Immature natural killer cell (primary cell): ENCODE data around the gene C16orf87. TPM values are rescaled to one million over a fixed set of nuclear protein-coding genes. Genes with fewer than 3 reads are reported as not detected.

Experiments
- DNase-seq, 3 donors: peaks; one replicate each; pipeline ENCODE4 v3.0.0; 2022; ENCODE audit warnings: mixed read lengths in 1 of 3
- H3K27ac Mint-ChIP-seq, 6 donors: one replicate each; pipeline ENCODE4 v1.8.0; 2020; ENCODE audit warnings: mixed read lengths in 6 of 6, mild to moderate bottlenecking in 5 of 6, inconsistent platforms in 4 of 6, moderate library complexity in 3 of 6
- H3K27me3 Mint-ChIP-seq, 3 donors: one replicate each; pipeline ENCODE4 v1.8.0; 2020 to 2021; ENCODE audit warnings: low read depth in 3 of 3, mild to moderate bottlenecking in 3 of 3, mixed read lengths in 3 of 3, moderate library complexity in 3 of 3, inconsistent platforms in 1 of 3
- H3K36me3 Mint-ChIP-seq, 3 donors: one replicate each; pipeline ENCODE4 v1.8.0; 2020; ENCODE audit warnings: mixed read lengths in 3 of 3, inconsistent platforms in 2 of 3, mild to moderate bottlenecking in 2 of 3
- H3K4me1 Mint-ChIP-seq, 2 donors: one replicate each; pipeline ENCODE4 v1.8.0; 2020; ENCODE audit warnings: inconsistent platforms in 2 of 2, mild to moderate bottlenecking in 2 of 2, mixed read lengths in 2 of 2, moderate library complexity in 1 of 2
- H3K4me3 Mint-ChIP-seq, 5 donors: one replicate each; pipeline ENCODE4 v1.8.0; 2020; ENCODE audit warnings: mild to moderate bottlenecking in 5 of 5, mixed read lengths in 5 of 5, inconsistent platforms in 3 of 5, moderate library complexity in 3 of 5
- H3K9me3 Mint-ChIP-seq, 6 donors: one replicate each; pipeline ENCODE4 v1.8.0; 2020; ENCODE audit warnings: mild to moderate bottlenecking in 6 of 6, mixed read lengths in 6 of 6, inconsistent platforms in 4 of 6, moderate library complexity in 3 of 6
- polyA plus RNA-seq, 3 donors: library from polyadenylated mRNA; unstranded; fragments of 300-500 nt; fragmentation: Illumina TruSeq; gene quantifications; one replicate each; pipeline ENCODE4 v1.2.3, GENCODE V29; 2021

The C16orf87 gene
- polyA plus RNA-seq, 3 donors from 2014 or later = 8.0 to 14.0 (median 11.6) TPM

GRCh38 chr16:46832757-46833459 is 1.9 kb upstream of the C16orf87 start:
- H3K36me3 Mint-ChIP-seq = no peaks in the 10 kb centered on the region
- peak overlapping the region in 2 of 5 donors; percentile 4 to 38 for H3K4me3 Mint-ChIP-seq
- H3K9me3 Mint-ChIP-seq = no peaks in the 10 kb centered on the region
- H3K27me3 Mint-ChIP-seq = peaks cover 8 to 15% (median 13%) of the 10 kb centered on the region in 3 donors
- no peak overlapping the region for H3K27ac Mint-ChIP-seq
- H3K4me1 Mint-ChIP-seq = peaks cover 18 to 24% of the 10 kb centered on the region in 2 donors
- no peak for DNase-seq

- peaks cover 18 to 30% of the 10 kb centered on the region in 2 donors for H3K4me1 Mint-ChIP-seq
Measured at GRCh38 chr16:46830417-46830901, 521 bp downstream of the C16orf87 start.

DNA sequence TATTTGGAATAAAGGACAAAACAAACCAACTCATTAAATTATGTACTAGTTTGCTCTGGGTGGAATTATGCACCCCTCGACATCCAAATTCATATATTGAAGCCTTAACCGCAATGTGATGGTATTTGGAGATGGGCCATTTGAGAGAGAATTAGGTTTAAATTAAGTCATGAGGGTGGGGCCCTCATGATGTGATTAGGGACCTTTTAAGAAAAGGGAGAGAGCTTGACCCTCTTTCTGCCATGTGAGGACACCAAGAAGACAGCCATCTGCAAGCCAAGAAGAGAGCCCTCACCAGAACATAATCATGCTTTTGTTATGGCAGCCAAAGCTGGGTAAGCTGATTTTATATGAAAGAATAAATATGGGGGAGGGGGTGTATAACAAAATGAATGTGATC is 2.0 kb downstream of the C16orf87 start:
- Mint-ChIP-seq H3K27me3 (peaks cover 8 to 16% (median 15%) of the 10 kb centered on the region in 3 donors), H3K4me1 (peaks cover 20 to 30% of the 10 kb centered on the region in 2 donors), H3K27ac (peak overlapping the region in 3 of 6 donors; percentile 45 to 56 (median 49)), H3K4me3 (peak overlapping the region; percentile 62 to 78 (median 70)), H3K9me3 (no peaks in the 10 kb centered on the region), H3K36me3 (peaks cover 0 to 4% (median 0%) of the 10 kb centered on the region in 3 donors)
- no peak for DNase-seq

More at GRCh38 chr16:46830417-46830901, 521 bp downstream of the C16orf87 start:
- peak overlapping the region; percentile 91 to 99 (median 98) for H3K4me3 Mint-ChIP-seq
- DNase-seq = no peak
- H3K27ac Mint-ChIP-seq = peak overlapping the region; percentile 92 to 98 (median 96)
- no peaks in the 10 kb centered on the region for H3K9me3 Mint-ChIP-seq
- H3K27me3 Mint-ChIP-seq = peaks cover 8 to 15% (median 13%) of the 10 kb centered on the region in 3 donors
- no peaks in the 10 kb centered on the region for H3K36me3 Mint-ChIP-seq

DNA sequence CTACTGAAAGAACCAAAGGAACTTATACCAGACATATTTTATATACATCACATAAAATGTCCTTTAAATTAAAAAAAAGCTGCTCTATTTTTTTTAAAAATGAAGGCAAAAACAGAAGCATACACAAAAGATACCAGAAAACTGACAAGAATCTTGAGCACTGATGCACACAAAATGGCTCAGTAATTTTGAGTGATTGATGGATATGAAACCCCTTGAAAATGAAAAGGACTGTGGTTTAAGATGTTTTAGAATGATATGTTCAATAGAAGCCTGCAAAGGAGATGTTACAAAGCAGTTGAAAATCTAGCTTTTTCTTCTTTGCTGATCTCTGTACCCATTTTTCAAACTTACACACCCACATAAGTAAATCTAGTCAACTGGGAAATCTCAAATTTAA is 2.7 kb downstream of the C16orf87 start:
- Mint-ChIP-seq H3K4me1 (peaks cover 20 to 30% of the 10 kb centered on the region in 2 donors), H3K9me3 (no peaks in the 10 kb centered on the region), H3K27me3 (peaks cover 8 to 16% (median 15%) of the 10 kb centered on the region in 3 donors), H3K36me3 (peaks cover 0 to 5% (median 4%) of the 10 kb centered on the region in 3 donors), H3K4me3 (no peak overlapping the region), H3K27ac (no peak overlapping the region)
- DNase-seq = no peak

GRCh38 chr16:46826631-46827030 is 4.3 kb downstream of the C16orf87 start:
- peaks cover 20 to 29% of the 10 kb centered on the region in 2 donors for H3K4me1 Mint-ChIP-seq
- H3K4me3 Mint-ChIP-seq = no peak overlapping the region
- DNase-seq = no peak
- H3K27me3 Mint-ChIP-seq = peaks cover 8 to 16% (median 13%) of the 10 kb centered on the region in 3 donors
- peaks cover 0 to 5% (median 4%) of the 10 kb centered on the region in 3 donors for H3K36me3 Mint-ChIP-seq
- H3K9me3 Mint-ChIP-seq = no peaks in the 10 kb centered on the region
- H3K27ac Mint-ChIP-seq = no peak overlapping the region

- Mint-ChIP-seq H3K36me3 (peaks cover 0 to 5% (median 4%) of the 10 kb centered on the region in 3 donors), H3K4me3 (no peak overlapping the region), H3K27ac (no peak overlapping the region), H3K27me3 (peaks cover 0 to 3% (median 0%) of the 10 kb centered on the region in 3 donors), H3K4me1 (peaks cover 3 to 5% of the 10 kb centered on the region in 2 donors), H3K9me3 (no peaks in the 10 kb centered on the region)
- no peak for DNase-seq
Measured at GRCh38 chr16:46822270-46822669, 8.7 kb downstream of the C16orf87 start.

DNA sequence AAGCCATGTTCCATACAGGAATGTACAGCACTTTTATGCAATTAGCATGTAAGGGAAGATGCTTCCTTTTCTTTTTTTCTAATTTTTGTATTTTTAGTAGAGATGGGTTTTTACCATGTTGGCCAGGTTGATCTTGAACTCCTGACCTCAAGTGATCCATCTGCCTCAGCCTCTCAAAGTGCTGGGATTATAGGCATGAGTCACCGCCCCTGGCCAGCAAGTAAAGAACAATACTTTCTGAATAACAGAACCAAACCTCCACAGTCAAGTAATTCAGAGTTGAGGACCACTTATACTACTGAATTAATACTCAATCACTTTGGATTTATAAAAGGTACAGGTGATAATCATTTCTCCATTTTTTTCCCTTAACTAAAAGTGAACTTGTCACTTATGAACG is 13.0 kb downstream of the C16orf87 start:
- H3K27ac Mint-ChIP-seq = no peak overlapping the region

DNA sequence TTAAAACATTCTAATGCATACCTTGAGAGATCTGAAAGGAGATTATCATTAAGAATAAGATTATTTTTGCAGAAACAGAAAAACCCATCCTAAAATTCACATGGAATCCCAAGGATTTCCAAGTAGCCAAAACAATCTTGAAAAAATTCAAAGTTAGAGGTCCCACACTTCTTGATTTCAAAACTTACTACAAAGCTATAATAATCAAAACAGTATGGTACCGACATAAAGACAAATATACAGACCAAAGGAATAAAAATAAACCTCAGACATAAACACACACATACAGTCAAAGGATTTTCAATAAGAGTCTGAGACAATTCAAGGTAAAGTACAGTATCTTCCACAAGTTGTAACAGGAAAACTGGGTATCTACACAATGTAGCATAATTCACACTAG is 16.2 kb downstream of the C16orf87 start:
- peaks cover 0 to 1% (median 0%) of the 10 kb centered on the region in 3 donors for H3K27me3 Mint-ChIP-seq
- H3K27ac Mint-ChIP-seq = peak overlapping the region in 2 of 6 donors; percentile 9 to 21
- H3K4me3 Mint-ChIP-seq = peak overlapping the region in 4 of 5 donors; percentile 50 to 80 (median 65)
- H3K9me3 Mint-ChIP-seq = peaks cover 0 to 2% (median 0%) of the 10 kb centered on the region in 6 donors
- DNase-seq = no peak
- H3K36me3 Mint-ChIP-seq = peaks cover 0 to 5% (median 0%) of the 10 kb centered on the region in 3 donors
- peaks cover 30 to 43% of the 10 kb centered on the region in 2 donors for H3K4me1 Mint-ChIP-seq

More for the DNA sequence above, 13.0 kb downstream of the C16orf87 start:
- peaks cover 0 to 2% (median 0%) of the 10 kb centered on the region in 6 donors for H3K9me3 Mint-ChIP-seq
- H3K27me3 Mint-ChIP-seq = no peaks in the 10 kb centered on the region
- no peak for DNase-seq
- H3K4me3 Mint-ChIP-seq = no peak overlapping the region
- peaks cover 23 to 33% of the 10 kb centered on the region in 2 donors for H3K4me1 Mint-ChIP-seq
- peaks cover 0 to 5% (median 0%) of the 10 kb centered on the region in 3 donors for H3K36me3 Mint-ChIP-seq

DNA sequence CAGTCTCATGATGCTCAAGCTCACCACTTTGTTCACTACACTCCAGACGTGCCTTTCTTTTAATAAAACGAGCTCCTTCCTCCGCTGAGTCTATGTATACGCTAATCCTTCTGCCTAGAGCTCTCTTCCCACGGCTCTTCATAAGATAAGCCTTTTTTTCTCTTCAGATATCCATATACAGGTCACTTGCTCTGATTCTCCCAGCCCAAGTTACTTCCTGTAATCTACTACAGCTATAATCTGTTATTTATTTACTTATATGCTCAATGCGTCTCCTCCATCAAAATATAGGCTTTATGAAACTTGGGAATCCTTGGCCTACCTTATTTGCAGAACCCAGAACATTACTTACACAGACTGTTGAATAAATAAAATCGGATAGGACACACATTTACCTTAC is 17.4 kb downstream of the C16orf87 start:
- peaks cover 0 to 1% (median 0%) of the 10 kb centered on the region in 3 donors for H3K27me3 Mint-ChIP-seq
- H3K9me3 Mint-ChIP-seq = peaks cover 0 to 2% (median 0%) of the 10 kb centered on the region in 6 donors
- DNase-seq = no peak
- peaks cover 0 to 5% (median 0%) of the 10 kb centered on the region in 3 donors for H3K36me3 Mint-ChIP-seq
- H3K4me3 Mint-ChIP-seq = no peak overlapping the region
- peaks cover 30 to 43% of the 10 kb centered on the region in 2 donors for H3K4me1 Mint-ChIP-seq
- no peak overlapping the region for H3K27ac Mint-ChIP-seq

DNA sequence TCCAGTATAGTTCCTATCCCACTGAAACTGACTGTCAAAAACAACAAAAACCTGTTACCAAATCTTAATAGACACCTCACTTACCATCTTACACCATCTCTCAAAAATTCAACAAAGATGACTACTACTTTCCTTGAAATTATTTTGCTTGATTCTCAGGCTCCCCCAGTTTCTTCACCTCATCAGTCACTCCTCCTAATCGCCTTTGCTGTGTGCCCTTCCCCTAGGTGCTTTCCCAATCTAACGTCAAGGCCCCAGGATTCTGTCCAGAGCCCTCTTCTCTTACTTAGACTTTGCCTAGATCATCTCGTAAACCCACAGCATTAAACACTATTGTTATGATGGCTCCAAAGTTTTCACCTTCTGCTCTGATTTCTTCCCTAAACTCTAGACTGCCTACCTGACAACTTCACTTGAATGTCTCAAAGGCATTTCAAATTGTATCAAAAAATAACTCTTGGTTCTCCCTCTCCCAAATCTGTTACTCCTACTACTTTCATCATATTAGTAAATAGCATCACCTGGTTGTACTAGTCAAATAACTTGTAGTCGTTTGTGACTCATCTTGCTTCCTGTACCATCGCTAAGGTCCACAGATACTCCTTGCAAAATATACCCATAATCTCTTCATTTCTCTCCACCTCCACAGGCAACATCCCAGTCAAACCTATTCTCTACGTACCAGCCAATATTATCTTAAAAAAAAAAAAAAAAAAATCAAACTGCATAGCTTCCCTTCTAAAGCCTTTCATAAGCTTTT is 18.0 kb downstream of the C16orf87 start:
- H3K4me3 Mint-ChIP-seq = no peak overlapping the region
- H3K4me1 Mint-ChIP-seq = peaks cover 30 to 43% of the 10 kb centered on the region in 2 donors
- peak overlapping the region in 2 of 6 donors; percentile 12 to 17 for H3K27ac Mint-ChIP-seq
- peaks cover 0 to 5% (median 0%) of the 10 kb centered on the region in 3 donors for H3K36me3 Mint-ChIP-seq
- H3K9me3 Mint-ChIP-seq = peaks cover 0 to 2% (median 0%) of the 10 kb centered on the region in 6 donors
- peaks cover 0 to 1% (median 0%) of the 10 kb centered on the region in 3 donors for H3K27me3 Mint-ChIP-seq
- DNase-seq = no peak

- Mint-ChIP-seq H3K27ac (no peak overlapping the region), H3K4me1 (peaks cover 28 to 43% of the 10 kb centered on the region in 2 donors), H3K27me3 (peaks cover 0 to 1% (median 0%) of the 10 kb centered on the region in 3 donors), H3K9me3 (peaks cover 0 to 2% (median 0%) of the 10 kb centered on the region in 6 donors), H3K36me3 (peaks cover 0 to 5% (median 0%) of the 10 kb centered on the region in 3 donors), H3K4me3 (no peak overlapping the region)
- DNase-seq = no peak
Measured at GRCh38 chr16:46811682-46812081, 19.3 kb downstream of the C16orf87 start.

- H3K36me3 Mint-ChIP-seq = no peaks in the 10 kb centered on the region
- peaks cover 12 to 21% of the 10 kb centered on the region in 2 donors for H3K4me1 Mint-ChIP-seq
- no peak overlapping the region for H3K4me3 Mint-ChIP-seq
- no peak overlapping the region for H3K27ac Mint-ChIP-seq
- H3K27me3 Mint-ChIP-seq = peaks cover 0 to 1% (median 0%) of the 10 kb centered on the region in 3 donors
- no peaks in the 10 kb centered on the region for H3K9me3 Mint-ChIP-seq
- no peak for DNase-seq
Measured at GRCh38 chr16:46808997-46809396, 22.0 kb downstream of the C16orf87 start.

GRCh38 chr16:46807336-46807735 is 23.6 kb downstream of the C16orf87 start:
- peaks cover 4 to 6% of the 10 kb centered on the region in 2 donors for H3K4me1 Mint-ChIP-seq
- H3K27me3 Mint-ChIP-seq = no peaks in the 10 kb centered on the region
- no peak for DNase-seq
- H3K36me3 Mint-ChIP-seq = peaks cover 0 to 4% (median 0%) of the 10 kb centered on the region in 3 donors
- H3K9me3 Mint-ChIP-seq = no peaks in the 10 kb centered on the region
- no peak overlapping the region for H3K27ac Mint-ChIP-seq
- no peak overlapping the region for H3K4me3 Mint-ChIP-seq
